ENCODE data around the gene CARM1. TPM values are rescaled to one million over a fixed set of nuclear protein-coding genes. Genes with fewer than 3 reads are reported as not detected.

CARM1 gene
- total RNA-seq, 1 donor: 9.0 TPM

DNA sequence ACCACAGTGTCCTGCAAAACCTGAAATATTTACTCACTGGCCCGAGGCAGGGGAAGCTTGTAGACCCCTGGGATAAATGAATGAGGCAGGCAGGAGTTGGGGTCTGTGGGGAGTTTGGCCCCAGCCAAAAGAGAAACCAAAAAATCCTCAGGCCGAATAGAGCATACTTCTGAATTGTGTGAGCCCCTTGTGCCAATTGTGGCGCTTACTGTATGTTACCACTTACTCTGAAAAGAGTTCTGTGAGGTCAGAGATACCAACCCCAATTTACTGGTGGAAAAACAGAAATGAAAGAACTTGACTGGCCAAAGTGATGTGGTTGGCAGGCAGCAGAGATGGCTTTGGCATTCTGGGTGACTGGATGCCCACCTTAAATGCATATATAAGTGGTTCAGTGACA, 6.9 kb downstream of the CARM1 start:
- Histone ChIP-seq H3K4me3 (ENCODE audit: low read length) (no peak overlapping the region), H3K9me3 (ENCODE audit: low read depth, low read length) (no peaks in the 10 kb centered on the region), H3K27me3 (ENCODE audit: insufficient read depth, low read length) (no peaks in the 10 kb centered on the region), H3K4me1 (ENCODE audit: insufficient read depth, low read length) (peaks cover 33% of the 10 kb centered on the region)

GRCh38 chr19:10881403-10882107, 10.2 kb downstream of the CARM1 start:
- no peaks in the 10 kb centered on the region for H3K27me3 ChIP-seq (ENCODE audit: insufficient read depth, low read length)
- peaks cover 24% of the 10 kb centered on the region for H3K4me1 ChIP-seq (ENCODE audit: insufficient read depth, low read length)
- H3K4me3 ChIP-seq (ENCODE audit: low read length): no peak overlapping the region
- no peaks in the 10 kb centered on the region for H3K9me3 ChIP-seq (ENCODE audit: low read depth, low read length)

DNA sequence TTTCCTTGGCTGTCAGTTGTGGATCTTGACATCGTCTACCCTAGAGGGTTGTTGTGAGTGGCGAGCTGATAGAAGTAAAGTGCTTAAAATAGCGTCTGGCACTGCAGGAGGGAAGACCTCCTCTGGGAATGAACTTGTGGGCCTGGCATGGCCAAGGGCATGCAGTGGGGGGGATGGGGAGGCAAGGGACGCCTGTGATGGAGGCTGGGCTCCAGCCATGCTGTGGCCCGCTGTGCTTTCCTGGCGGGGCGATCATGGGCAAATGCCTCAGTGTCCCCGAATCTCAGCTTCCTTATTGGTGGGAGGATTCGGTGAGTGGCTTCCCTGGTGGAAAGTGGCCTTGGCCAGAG, 10.7 kb downstream of the CARM1 start:
- Histone ChIP-seq H3K9me3 (ENCODE audit: low read depth, low read length) (no peaks in the 10 kb centered on the region), H3K27me3 (ENCODE audit: insufficient read depth, low read length) (no peaks in the 10 kb centered on the region), H3K4me1 (ENCODE audit: insufficient read depth, low read length) (peaks cover 19% of the 10 kb centered on the region), H3K4me3 (ENCODE audit: low read length) (no peak overlapping the region)

DNA sequence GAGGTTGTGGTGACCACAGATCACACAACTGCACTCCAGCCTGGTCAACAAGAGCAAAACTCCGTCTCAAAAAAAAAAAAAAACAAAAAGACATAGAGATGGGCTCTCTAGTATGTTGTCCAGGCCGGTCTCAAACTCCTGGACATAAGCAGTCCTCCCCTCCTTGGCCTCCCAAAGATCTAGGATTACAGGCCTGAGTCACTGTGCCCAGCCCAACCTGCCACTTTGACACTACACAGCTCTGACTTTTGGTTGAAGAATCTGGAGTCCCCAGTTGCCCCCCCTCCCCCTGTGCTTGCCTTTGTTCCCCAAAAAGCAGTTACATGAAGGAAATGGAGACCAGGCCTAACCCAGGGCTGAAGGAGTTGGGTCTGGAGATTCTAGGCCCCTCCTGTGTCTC, 12.9 kb downstream of the CARM1 start:
- no peaks in the 10 kb centered on the region for H3K9me3 ChIP-seq (ENCODE audit: low read depth, low read length)
- H3K4me3 ChIP-seq (ENCODE audit: low read length): no peak overlapping the region
- H3K4me1 ChIP-seq (ENCODE audit: insufficient read depth, low read length): peaks cover 2% of the 10 kb centered on the region
- H3K27me3 ChIP-seq (ENCODE audit: insufficient read depth, low read length): no peaks in the 10 kb centered on the region

DNA sequence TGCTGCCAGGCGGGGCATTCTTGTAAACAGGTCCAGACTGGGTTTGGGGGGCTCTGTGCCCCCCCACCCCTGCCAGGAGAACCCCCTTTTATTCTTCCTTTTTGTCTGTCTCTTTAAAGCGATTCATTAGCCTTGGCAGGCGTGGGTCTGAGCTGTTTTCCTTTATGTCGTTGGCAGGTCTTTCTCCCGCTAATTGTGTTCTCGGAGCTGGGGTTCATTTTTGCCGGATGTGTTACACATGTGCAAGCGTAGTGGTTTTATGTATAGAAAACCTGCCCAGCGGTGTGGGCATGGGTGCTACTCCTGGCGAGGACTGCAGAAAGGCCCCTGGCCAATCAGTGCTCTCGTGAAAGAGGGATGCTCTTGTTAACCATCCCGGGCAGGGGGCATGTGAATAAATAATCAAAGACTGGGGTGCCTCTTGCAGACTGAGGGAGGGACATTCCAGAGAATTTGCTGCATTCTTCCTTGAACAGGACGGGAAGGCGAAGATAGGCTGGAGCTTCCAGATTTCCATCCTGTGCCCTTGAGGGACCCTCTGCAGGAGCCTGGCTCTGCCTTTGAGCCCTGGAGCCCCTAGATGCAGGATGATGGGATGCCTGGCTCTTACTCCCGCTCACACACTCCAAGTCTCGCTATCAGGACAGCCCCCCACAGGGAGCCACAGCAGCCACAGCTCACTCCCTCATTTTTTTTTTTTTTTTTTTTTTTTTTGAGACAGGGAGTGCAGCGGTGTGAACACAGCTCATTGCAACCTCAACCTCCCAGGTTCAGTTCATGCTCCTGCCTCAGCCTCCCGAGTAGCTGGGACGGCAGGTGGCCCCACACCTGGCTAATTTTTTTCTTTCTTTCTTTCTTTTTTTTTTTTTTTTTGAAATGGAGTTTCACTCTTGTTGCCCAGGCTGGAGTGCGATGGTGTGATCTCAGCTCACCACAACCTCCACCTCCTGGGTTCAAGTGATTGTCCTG, 14.1 kb downstream of the CARM1 start:
- no peaks in the 10 kb centered on the region for H3K4me1 ChIP-seq (ENCODE audit: insufficient read depth, low read length)
- no peaks in the 10 kb centered on the region for H3K27me3 ChIP-seq (ENCODE audit: insufficient read depth, low read length)
- H3K4me3 ChIP-seq (ENCODE audit: low read length): no peak overlapping the region
- no peaks in the 10 kb centered on the region for H3K9me3 ChIP-seq (ENCODE audit: low read depth, low read length)

DNA sequence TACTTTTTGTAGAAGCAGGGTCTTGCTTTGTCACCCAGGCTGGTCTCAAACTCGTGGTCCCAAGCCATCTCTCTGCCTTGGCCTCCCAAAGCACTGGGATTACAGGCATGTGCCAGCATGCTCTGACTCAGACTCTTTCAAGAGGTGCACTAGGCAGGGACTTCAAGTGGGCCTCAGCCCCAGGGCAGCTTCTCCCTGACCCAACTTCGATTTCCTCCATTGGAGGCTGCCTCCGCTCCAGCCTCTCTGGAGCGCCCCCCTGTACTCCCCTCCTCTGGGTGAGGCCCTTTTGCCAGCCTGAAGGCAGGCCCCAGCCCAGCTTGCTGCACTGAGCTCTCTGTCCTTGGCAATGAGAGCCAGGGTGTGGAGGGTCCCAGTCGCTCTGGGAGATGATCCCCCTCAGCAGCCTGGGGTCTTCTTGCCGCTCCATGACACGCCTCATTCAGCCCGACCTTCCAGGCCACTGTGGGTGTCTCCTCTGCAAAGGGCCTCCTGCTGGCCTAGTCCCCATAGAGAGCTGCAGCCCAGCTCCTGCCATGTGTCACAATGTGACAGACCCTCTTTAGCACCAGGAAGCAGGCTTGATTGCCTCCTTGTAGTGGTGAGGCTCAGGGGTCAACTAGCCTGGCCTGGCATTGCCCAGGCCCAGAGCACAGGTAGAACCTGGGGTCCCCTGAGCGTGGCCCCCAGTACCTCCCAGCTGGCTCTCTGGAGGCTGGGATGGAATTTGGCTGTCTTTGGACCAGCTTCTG, 16.4 kb downstream of the CARM1 start:
- H3K9me3 ChIP-seq (ENCODE audit: low read depth, low read length): no peaks in the 10 kb centered on the region
- no peaks in the 10 kb centered on the region for H3K4me1 ChIP-seq (ENCODE audit: insufficient read depth, low read length)
- no peaks in the 10 kb centered on the region for H3K27me3 ChIP-seq (ENCODE audit: insufficient read depth, low read length)
- no peak overlapping the region for H3K4me3 ChIP-seq (ENCODE audit: low read length)

GRCh38 chr19:10888421-10888866, 17.1 kb downstream of the CARM1 start:
- H3K4me3 ChIP-seq (ENCODE audit: low read length): no peak overlapping the region
- H3K9me3 ChIP-seq (ENCODE audit: low read depth, low read length): no peaks in the 10 kb centered on the region
- H3K4me1 ChIP-seq (ENCODE audit: insufficient read depth, low read length): no peaks in the 10 kb centered on the region
- no peaks in the 10 kb centered on the region for H3K27me3 ChIP-seq (ENCODE audit: insufficient read depth, low read length)

- Histone ChIP-seq H3K4me1 (ENCODE audit: insufficient read depth, low read length) (no peaks in the 10 kb centered on the region), H3K27me3 (ENCODE audit: insufficient read depth, low read length) (no peaks in the 10 kb centered on the region), H3K9me3 (ENCODE audit: low read depth, low read length) (no peaks in the 10 kb centered on the region), H3K4me3 (ENCODE audit: low read length) (no peak overlapping the region)
Observed at GRCh38 chr19:10889880-10890279, 18.5 kb downstream of the CARM1 start.

DNA sequence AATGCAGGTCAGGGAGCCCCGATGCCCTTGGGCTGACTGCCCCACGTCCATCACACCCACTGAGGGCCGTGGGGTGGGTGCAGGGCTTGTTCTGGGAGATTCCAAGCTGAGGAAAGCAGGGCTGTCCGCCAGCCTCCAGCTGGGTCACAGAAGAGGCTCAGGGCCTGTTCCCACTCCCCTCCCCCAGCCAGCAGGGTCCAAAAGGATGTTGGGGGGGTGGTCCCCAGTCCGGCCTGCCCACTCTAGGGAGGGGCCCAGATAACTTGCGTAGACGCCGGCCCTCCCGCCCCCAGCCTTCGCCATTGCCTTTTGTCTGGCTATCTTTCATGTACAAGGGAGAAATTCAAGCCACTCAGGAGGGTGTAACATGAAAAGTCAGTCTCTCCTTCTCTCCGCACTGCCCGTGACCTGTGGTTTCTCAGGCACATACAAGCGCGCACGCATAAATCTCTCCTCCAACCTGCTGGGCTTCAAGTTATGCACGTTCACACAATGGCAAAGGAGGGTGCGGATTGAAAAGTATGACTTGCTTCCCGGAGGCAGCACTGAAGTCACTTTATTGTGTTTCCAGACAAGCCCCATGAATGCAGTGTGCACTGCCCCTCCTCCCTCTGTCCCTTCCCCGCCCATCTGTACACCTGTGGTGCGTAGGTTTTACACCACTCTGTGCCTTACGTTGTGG, 20.2 kb downstream of the CARM1 start:
- Histone ChIP-seq H3K9me3 (ENCODE audit: low read depth, low read length) (no peaks in the 10 kb centered on the region), H3K27me3 (ENCODE audit: insufficient read depth, low read length) (no peaks in the 10 kb centered on the region), H3K4me3 (ENCODE audit: low read length) (no peak overlapping the region), H3K4me1 (ENCODE audit: insufficient read depth, low read length) (no peaks in the 10 kb centered on the region)

- Histone ChIP-seq H3K27me3 (ENCODE audit: insufficient read depth, low read length) (no peaks in the 10 kb centered on the region), H3K4me3 (ENCODE audit: low read length) (no peak overlapping the region), H3K4me1 (ENCODE audit: insufficient read depth, low read length) (no peaks in the 10 kb centered on the region), H3K9me3 (ENCODE audit: low read depth, low read length) (no peaks in the 10 kb centered on the region)
Observed at GRCh38 chr19:10892256-10892655, 20.9 kb downstream of the CARM1 start.

GRCh38 chr19:10894911-10895213, 23.5 kb downstream of the CARM1 start:
- Histone ChIP-seq H3K27me3 (ENCODE audit: insufficient read depth, low read length) (no peaks in the 10 kb centered on the region), H3K4me3 (ENCODE audit: low read length) (no peak overlapping the region), H3K4me1 (ENCODE audit: insufficient read depth, low read length) (no peaks in the 10 kb centered on the region), H3K9me3 (ENCODE audit: low read depth, low read length) (no peaks in the 10 kb centered on the region)

GRCh38 chr19:10895363-10895762, 24.0 kb downstream of the CARM1 start:
- H3K27me3 ChIP-seq (ENCODE audit: insufficient read depth, low read length): no peaks in the 10 kb centered on the region

GRCh38 chr19:10895920-10896319, 24.6 kb downstream of the CARM1 start:
- H3K4me3 ChIP-seq (ENCODE audit: low read length): no peak overlapping the region
- H3K4me1 ChIP-seq (ENCODE audit: insufficient read depth, low read length): no peaks in the 10 kb centered on the region
- no peaks in the 10 kb centered on the region for H3K9me3 ChIP-seq (ENCODE audit: low read depth, low read length)
- H3K27me3 ChIP-seq (ENCODE audit: insufficient read depth, low read length): no peaks in the 10 kb centered on the region

More at GRCh38 chr19:10895363-10895762, 24.0 kb downstream of the CARM1 start:
- Histone ChIP-seq H3K4me3 (ENCODE audit: low read length) (no peak overlapping the region), H3K4me1 (ENCODE audit: insufficient read depth, low read length) (no peaks in the 10 kb centered on the region), H3K9me3 (ENCODE audit: low read depth, low read length) (no peaks in the 10 kb centered on the region)

- H3K9me3 ChIP-seq (ENCODE audit: low read depth, low read length): no peaks in the 10 kb centered on the region
- H3K27me3 ChIP-seq (ENCODE audit: insufficient read depth, low read length): no peaks in the 10 kb centered on the region
- no peaks in the 10 kb centered on the region for H3K4me1 ChIP-seq (ENCODE audit: insufficient read depth, low read length)
- H3K4me3 ChIP-seq (ENCODE audit: low read length): no peak overlapping the region
Observed at GRCh38 chr19:10896851-10897526, 25.6 kb downstream of the CARM1 start.

Data from mononuclear cell (primary cell).